ENCODE results near the gene ITIH4.

GRCh38 chr3:52833202-52833601, 2.7 kb upstream of the ITIH4 start:
- no peak for TF ChIP-seq CTCF (IDR thresholded peaks at IDR 0.05; ENCODE audit: borderline replicate concordance, extremely low read depth, low read length, poor library complexity, severe bottlenecking)
- TF ChIP-seq EZH2 (IDR thresholded peaks at IDR 0.05; ENCODE audit: borderline replicate concordance, low read depth, low read length, severe bottlenecking), result no peak

Data from DND-41 (cell line).